ENCODE measurements around the gene MBNL2. TPM values are rescaled to one million over a fixed set of nuclear protein-coding genes. Genes with fewer than 3 reads are reported as not detected.

Gene MBNL2
- total RNA-seq, 1 experiment from 2014 or later: 17.8 TPM

DNA sequence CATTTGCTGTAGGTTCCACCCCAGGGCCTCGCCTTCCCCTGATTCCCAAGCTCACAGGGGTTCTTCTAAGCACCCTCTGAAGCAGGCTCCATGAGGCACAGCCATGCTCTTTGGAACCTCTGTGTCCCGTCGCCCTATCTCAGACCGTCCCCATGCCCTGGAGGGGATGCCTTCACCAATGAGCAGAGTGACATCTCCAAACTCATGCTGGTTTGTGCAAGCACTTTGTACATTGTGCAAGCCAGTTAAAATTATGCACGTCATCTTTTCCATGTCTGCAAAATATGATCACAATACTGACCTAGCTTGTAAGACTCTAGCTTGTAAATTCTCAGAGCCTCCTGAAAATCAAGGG, 165.3 kb downstream of the MBNL2 start:
- CTCF ChIA-PET: no interaction called here
- Histone ChIP-seq H3K9me2 (replicated peaks; ENCODE audit: low read length) (no peaks in the 10 kb centered on the region), H3K4me3 (ENCODE audit: low read length) (no peak overlapping the region), H2AFZ (ENCODE audit: low read length) (no peak overlapping the region), H3K9ac (ENCODE audit: low read length) (no peak overlapping the region), H3F3A (ENCODE audit: low read length, unreplicated experiment) (no peaks in the 10 kb centered on the region), H3K4me2 (ENCODE audit: low read length) (no peak overlapping the region), H3K9me3 (ENCODE audit: low read length) (no peaks in the 10 kb centered on the region), H3K27me3 (ENCODE audit: low read length) (no peaks in the 10 kb centered on the region), H3K79me2 (ENCODE audit: low read length) (no peaks in the 10 kb centered on the region), H4K20me1 (ENCODE audit: low read length) (no peaks in the 10 kb centered on the region), H3K27ac (ENCODE audit: low read length) (no peak overlapping the region), H3K4me1 (ENCODE audit: insufficient read depth, low read length) (no peaks in the 10 kb centered on the region), H3K36me3 (ENCODE audit: low read depth, low read length) (no peaks in the 10 kb centered on the region)
- no TSS peak for BruUV-seq (replicated peaks)
- DNase-seq (no peak), ATAC-seq (no peak)
- no peak for TF ChIP-seq EZH2 (IDR thresholded peaks at IDR 0.05; ENCODE audit: low read length, unreplicated experiment)
- TF ChIP-seq, protein P1, sequence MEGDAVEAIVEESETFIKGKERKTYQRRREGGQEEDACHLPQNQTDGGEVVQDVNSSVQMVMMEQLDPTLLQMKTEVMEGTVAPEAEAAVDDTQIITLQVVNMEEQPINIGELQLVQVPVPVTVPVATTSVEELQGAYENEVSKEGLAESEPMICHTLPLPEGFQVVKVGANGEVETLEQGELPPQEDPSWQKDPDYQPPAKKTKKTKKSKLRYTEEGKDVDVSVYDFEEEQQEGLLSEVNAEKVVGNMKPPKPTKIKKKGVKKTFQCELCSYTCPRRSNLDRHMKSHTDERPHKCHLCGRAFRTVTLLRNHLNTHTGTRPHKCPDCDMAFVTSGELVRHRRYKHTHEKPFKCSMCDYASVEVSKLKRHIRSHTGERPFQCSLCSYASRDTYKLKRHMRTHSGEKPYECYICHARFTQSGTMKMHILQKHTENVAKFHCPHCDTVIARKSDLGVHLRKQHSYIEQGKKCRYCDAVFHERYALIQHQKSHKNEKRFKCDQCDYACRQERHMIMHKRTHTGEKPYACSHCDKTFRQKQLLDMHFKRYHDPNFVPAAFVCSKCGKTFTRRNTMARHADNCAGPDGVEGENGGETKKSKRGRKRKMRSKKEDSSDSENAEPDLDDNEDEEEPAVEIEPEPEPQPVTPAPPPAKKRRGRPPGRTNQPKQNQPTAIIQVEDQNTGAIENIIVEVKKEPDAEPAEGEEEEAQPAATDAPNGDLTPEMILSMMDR (conservative IDR thresholded peaks at IDR 0.05; ENCODE audit: low read depth, low read length): no peak
- TF ChIP-seq EZH2phosphoT487 (IDR thresholded peaks at IDR 0.05; ENCODE audit: borderline replicate concordance, low read length): no peak
- intact Hi-C loops (cut with micrococcal nuclease): no loop called here
- POLR2A ChIA-PET (ENCODE audit: unreplicated experiment): no interaction called here

DNA sequence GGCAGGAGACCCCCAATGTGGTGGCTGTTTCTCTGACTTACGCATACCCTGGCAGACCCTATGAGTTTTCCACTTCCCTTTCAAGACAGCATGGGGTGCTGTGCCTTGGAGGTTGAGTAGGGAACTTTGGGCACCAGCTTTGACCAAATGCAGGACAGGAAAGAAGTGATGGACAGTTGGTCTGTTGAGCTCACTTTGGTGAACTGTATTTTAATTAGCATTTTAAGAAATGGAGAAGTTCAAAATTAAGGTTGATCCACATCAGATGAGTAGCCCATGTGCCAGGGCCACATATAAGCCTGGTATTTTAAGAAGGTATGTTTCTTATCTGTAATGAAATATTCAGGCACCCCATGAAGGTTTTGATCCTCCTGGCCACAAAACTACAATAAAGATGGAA, 165.8 kb downstream of the MBNL2 start:
- H3K27me3 ChIP-seq (ENCODE audit: low read length): no peaks in the 10 kb centered on the region
- BruUV-seq (replicated peaks): no TSS peak
- ChIA-PET CTCF (no interaction called here), POLR2A (ENCODE audit: unreplicated experiment) (no interaction called here)
- no peaks in the 10 kb centered on the region for H3K36me3 ChIP-seq (ENCODE audit: low read depth, low read length)
- no peaks in the 10 kb centered on the region for H3K79me2 ChIP-seq (ENCODE audit: low read length)
- no peak overlapping the region for H3K4me3 ChIP-seq (ENCODE audit: low read length)
- H3K4me1 ChIP-seq (ENCODE audit: insufficient read depth, low read length): no peaks in the 10 kb centered on the region
- no peak overlapping the region for H3K9ac ChIP-seq (ENCODE audit: low read length)
- intact Hi-C loops (cut with micrococcal nuclease): no loop called here
- H3K9me3 ChIP-seq (ENCODE audit: low read length): no peaks in the 10 kb centered on the region
- H3F3A ChIP-seq (ENCODE audit: low read length, unreplicated experiment): no peaks in the 10 kb centered on the region
- no peak overlapping the region for H2AFZ ChIP-seq (ENCODE audit: low read length)
- no peaks in the 10 kb centered on the region for H3K9me2 ChIP-seq (replicated peaks; ENCODE audit: low read length)
- TF ChIP-seq, protein P1 (conservative IDR thresholded peaks at IDR 0.05; ENCODE audit: low read depth, low read length): no peak
- no peak for TF ChIP-seq EZH2phosphoT487 (IDR thresholded peaks at IDR 0.05; ENCODE audit: borderline replicate concordance, low read length)
- no peak for TF ChIP-seq EZH2 (IDR thresholded peaks at IDR 0.05; ENCODE audit: low read length, unreplicated experiment)
- no peak for DNase-seq
- no peaks in the 10 kb centered on the region for H4K20me1 ChIP-seq (ENCODE audit: low read length)
- ATAC-seq: no peak
- no peak overlapping the region for H3K27ac ChIP-seq (ENCODE audit: low read length)
- no peak overlapping the region for H3K4me2 ChIP-seq (ENCODE audit: low read length)

DNA sequence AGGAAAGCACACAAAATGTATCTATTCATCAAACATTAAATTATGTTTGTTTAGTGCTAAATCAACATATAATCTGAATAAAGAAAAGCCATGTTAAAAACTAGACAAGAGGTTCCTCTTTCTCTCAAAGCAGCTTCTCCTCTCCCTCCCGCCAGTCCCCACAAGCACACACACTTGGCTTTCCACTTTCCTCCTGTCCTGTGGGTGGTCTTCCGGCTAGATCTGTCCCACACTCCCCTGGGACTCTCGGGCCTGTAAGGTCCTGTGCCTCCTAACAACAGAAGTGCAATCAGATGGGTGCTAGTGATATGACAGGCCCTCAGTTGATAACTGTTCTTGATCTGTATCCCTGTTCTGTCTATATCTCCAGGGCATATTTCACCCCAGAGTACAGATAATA, 166.2 kb downstream of the MBNL2 start:
- H3K36me3 ChIP-seq (ENCODE audit: low read depth, low read length): no peaks in the 10 kb centered on the region
- CTCF ChIA-PET: no interaction called here

More for the DNA sequence above, 166.2 kb downstream of the MBNL2 start:
- H3K9me3 ChIP-seq (ENCODE audit: low read length): no peaks in the 10 kb centered on the region
- TF ChIP-seq, protein P1 (conservative IDR thresholded peaks at IDR 0.05; ENCODE audit: low read depth, low read length): no peak
- TF ChIP-seq EZH2 (IDR thresholded peaks at IDR 0.05; ENCODE audit: low read length, unreplicated experiment) (no peak), EZH2phosphoT487 (IDR thresholded peaks at IDR 0.05; ENCODE audit: borderline replicate concordance, low read length) (no peak)
- no peaks in the 10 kb centered on the region for H3K9me2 ChIP-seq (replicated peaks; ENCODE audit: low read length)
- no peaks in the 10 kb centered on the region for H4K20me1 ChIP-seq (ENCODE audit: low read length)
- no peaks in the 10 kb centered on the region for H3K27me3 ChIP-seq (ENCODE audit: low read length)
- no peaks in the 10 kb centered on the region for H3F3A ChIP-seq (ENCODE audit: low read length, unreplicated experiment)
- POLR2A ChIA-PET (ENCODE audit: unreplicated experiment): no interaction called here
- no peaks in the 10 kb centered on the region for H3K4me1 ChIP-seq (ENCODE audit: insufficient read depth, low read length)
- H3K4me3 ChIP-seq (ENCODE audit: low read length): no peak overlapping the region
- H3K9ac ChIP-seq (ENCODE audit: low read length): no peak overlapping the region
- H3K27ac ChIP-seq (ENCODE audit: low read length): no peak overlapping the region
- no peak overlapping the region for H3K4me2 ChIP-seq (ENCODE audit: low read length)
- no peak overlapping the region for H2AFZ ChIP-seq (ENCODE audit: low read length)
- intact Hi-C loops (cut with micrococcal nuclease): no loop called here
- no peaks in the 10 kb centered on the region for H3K79me2 ChIP-seq (ENCODE audit: low read length)
- DNase-seq (no peak), ATAC-seq (no peak; the same call in 1 of the 2 replicates)
- BruUV-seq (replicated peaks): no TSS peak

Measured in PC-3 (cell line).